Measurements from ENCODE around the gene PDE1A.

Gene PDE1A

DNA sequence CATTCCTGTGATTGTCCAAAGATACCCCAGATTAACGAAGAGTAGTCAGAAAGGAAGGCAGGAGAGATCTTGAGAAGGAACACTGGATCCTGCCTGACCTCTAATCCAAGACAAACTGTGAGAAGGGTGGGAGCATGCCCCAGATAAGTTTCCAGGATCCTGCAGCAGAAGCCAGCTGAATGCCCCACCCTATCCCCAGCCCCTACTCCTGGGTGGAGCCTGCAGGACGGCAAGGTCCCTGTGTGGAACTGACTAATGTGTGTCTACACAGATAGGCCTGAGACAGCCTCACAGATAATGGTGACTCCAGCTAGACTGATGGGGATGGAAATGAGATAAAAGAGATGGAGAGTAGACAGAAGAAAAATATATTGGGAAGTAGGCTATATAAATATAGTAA, 174.3 kb downstream of the PDE1A start (continued):
- no peak for TF ChIP-seq ZNF792 (tag by site-specific recombination; IDR thresholded peaks at IDR 0.05)

DNA sequence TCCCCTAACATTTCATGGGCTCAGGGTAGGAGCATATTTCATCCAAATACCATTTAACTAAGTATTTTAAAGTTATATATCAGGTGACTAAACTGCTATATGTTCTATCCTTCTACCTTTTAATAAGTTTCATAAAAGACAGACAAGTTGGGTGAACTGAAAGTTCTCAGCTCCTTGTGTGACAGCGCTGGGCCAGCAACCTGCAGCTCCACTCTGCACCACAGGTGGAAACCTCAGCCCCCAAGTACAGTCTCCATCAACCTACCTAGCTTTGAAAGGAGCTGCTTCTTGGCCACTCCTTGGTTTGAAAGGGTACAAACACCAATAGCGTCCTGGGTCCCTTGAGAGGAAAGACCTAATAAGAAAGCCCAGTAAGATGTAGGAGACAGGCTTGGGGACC, 177.9 kb downstream of the PDE1A start:
- CTCF ChIA-PET = interaction anchor here (1.8 kb wide), 1 partner anchor 8 kb away, joined by 7 read pairs; no protein-coding TSS in a partner anchor

DNA sequence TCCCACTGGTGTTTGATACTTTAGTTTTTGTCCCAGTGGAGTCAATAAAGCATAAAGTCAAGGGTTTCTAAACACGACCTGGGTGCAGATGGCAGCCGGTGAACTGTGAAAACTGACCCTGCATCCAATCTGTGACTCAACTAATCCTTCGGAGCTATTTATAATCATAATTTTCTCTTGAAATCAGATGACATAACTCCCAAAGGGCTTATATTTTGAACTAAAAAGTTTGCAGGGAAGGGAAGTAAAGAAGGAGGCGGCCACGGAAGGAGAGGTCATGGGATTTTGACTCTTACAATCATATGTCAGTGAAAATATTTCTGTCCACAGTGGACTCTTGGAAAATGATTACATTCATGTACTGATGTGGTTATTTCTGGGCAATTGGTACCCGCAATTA, 178.5 kb downstream of the PDE1A start:
- H3K4me1 ChIP-seq (ENCODE audit: control insufficient read depth, insufficient read depth, low read length) = no peaks in the 10 kb centered on the region
- no peak overlapping the region for H3K27ac ChIP-seq (ENCODE audit: extremely low read depth, low read depth, low read length)
- no peaks in the 10 kb centered on the region for H3K36me3 ChIP-seq (ENCODE audit: control insufficient read depth in 2 of 2, insufficient read depth in 1 of 2, low read length in 2 of 2)
- no peak overlapping the region for H3K4me3 ChIP-seq (ENCODE audit: low read depth, low read length)
- no peaks in the 10 kb centered on the region for H3K9me3 ChIP-seq (ENCODE audit: control insufficient read depth, insufficient read depth, low read depth, low read length)
- CTCF ChIA-PET = no interaction called here
- POLR2A ChIA-PET = no interaction called here
- TF ChIP-seq, protein P1, sequence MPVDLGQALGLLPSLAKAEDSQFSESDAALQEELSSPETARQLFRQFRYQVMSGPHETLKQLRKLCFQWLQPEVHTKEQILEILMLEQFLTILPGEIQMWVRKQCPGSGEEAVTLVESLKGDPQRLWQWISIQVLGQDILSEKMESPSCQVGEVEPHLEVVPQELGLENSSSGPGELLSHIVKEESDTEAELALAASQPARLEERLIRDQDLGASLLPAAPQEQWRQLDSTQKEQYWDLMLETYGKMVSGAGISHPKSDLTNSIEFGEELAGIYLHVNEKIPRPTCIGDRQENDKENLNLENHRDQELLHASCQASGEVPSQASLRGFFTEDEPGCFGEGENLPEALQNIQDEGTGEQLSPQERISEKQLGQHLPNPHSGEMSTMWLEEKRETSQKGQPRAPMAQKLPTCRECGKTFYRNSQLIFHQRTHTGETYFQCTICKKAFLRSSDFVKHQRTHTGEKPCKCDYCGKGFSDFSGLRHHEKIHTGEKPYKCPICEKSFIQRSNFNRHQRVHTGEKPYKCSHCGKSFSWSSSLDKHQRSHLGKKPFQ (tag by site-specific recombination; IDR thresholded peaks at IDR 0.05) = no peak
- TF ChIP-seq ZNF155 (tag by site-specific recombination; IDR thresholded peaks at IDR 0.05) (no peak), ZNF157 (tag by site-specific recombination; IDR thresholded peaks at IDR 0.05) (no peak), ZFP41 (tag by site-specific recombination; IDR thresholded peaks at IDR 0.05; ENCODE audit: borderline replicate concordance) (no peak), ZNF423 (tag by site-specific recombination; IDR thresholded peaks at IDR 0.05) (no peak), ZNF776 (tag by site-specific recombination; IDR thresholded peaks at IDR 0.05; ENCODE audit: borderline replicate concordance) (no peak), ZNF211 (tag by site-specific recombination; IDR thresholded peaks at IDR 0.05; ENCODE audit: low read depth) (no peak), ZSCAN30 (tag by site-specific recombination; IDR thresholded peaks at IDR 0.05) (no peak), SCRT2 (tag by site-specific recombination; IDR thresholded peaks at IDR 0.05) (no peak), ZNF596 (tag by site-specific recombination; IDR thresholded peaks at IDR 0.05) (no peak)
- TF ChIP-seq, protein P2, sequence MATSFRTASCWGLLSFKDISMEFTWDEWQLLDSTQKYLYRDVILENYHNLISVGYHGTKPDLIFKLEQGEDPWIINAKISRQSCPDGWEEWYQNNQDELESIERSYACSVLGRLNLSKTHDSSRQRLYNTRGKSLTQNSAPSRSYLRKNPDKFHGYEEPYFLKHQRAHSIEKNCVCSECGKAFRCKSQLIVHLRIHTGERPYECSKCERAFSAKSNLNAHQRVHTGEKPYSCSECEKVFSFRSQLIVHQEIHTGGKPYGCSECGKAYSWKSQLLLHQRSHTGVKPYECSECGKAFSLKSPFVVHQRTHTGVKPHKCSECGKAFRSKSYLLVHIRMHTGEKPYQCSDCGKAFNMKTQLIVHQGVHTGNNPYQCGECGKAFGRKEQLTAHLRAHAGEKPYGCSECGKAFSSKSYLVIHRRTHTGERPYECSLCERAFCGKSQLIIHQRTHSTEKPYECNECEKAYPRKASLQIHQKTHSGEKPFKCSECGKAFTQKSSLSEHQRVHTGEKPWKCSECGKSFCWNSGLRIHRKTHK (tag by site-specific recombination; IDR thresholded peaks at IDR 0.05) = no peak
- TF ChIP-seq, protein P3, sequence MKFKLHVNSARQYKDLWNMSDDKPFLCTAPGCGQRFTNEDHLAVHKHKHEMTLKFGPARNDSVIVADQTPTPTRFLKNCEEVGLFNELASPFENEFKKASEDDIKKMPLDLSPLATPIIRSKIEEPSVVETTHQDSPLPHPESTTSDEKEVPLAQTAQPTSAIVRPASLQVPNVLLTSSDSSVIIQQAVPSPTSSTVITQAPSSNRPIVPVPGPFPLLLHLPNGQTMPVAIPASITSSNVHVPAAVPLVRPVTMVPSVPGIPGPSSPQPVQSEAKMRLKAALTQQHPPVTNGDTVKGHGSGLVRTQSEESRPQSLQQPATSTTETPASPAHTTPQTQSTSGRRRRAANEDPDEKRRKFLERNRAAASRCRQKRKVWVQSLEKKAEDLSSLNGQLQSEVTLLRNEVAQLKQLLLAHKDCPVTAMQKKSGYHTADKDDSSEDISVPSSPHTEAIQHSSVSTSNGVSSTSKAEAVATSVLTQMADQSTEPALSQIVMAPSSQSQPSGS (tag by site-specific recombination; IDR thresholded peaks at IDR 0.05; ENCODE audit: low read depth) = no peak

More for the DNA sequence above, 177.9 kb downstream of the PDE1A start:
- Histone ChIP-seq H3K36me3 (ENCODE audit: control insufficient read depth in 2 of 2, insufficient read depth in 1 of 2, low read length in 2 of 2) (no peaks in the 10 kb centered on the region), H3K4me3 (ENCODE audit: low read depth, low read length) (no peak overlapping the region), H3K9me3 (ENCODE audit: control insufficient read depth, insufficient read depth, low read depth, low read length) (no peaks in the 10 kb centered on the region), H3K27ac (ENCODE audit: extremely low read depth, low read depth, low read length) (no peak overlapping the region), H3K4me1 (ENCODE audit: control insufficient read depth, insufficient read depth, low read length) (no peaks in the 10 kb centered on the region)
- TF ChIP-seq FEZF1 (tag by site-specific recombination; IDR thresholded peaks at IDR 0.05) (no peak), ZNF239 (tag by site-specific recombination; IDR thresholded peaks at IDR 0.05) (no peak)
- TF ChIP-seq, protein P4, sequence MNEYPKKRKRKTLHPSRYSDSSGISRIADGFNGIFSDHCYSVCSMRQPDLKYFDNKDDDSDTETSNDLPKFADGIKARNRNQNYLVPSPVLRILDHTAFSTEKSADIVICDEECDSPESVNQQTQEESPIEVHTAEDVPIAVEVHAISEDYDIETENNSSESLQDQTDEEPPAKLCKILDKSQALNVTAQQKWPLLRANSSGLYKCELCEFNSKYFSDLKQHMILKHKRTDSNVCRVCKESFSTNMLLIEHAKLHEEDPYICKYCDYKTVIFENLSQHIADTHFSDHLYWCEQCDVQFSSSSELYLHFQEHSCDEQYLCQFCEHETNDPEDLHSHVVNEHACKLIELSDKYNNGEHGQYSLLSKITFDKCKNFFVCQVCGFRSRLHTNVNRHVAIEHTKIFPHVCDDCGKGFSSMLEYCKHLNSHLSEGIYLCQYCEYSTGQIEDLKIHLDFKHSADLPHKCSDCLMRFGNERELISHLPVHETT (tag by site-specific recombination; IDR thresholded peaks at IDR 0.05) = no peak
- POLR2A ChIA-PET = no interaction called here
